ENCODE measurements around the gene COA5.
"Not testable (repeated sequence)": the region's sequence is repeated elsewhere in the genome, so short reads cannot be mapped to it uniquely, and the experiment has no call there.

Gene COA5

DNA sequence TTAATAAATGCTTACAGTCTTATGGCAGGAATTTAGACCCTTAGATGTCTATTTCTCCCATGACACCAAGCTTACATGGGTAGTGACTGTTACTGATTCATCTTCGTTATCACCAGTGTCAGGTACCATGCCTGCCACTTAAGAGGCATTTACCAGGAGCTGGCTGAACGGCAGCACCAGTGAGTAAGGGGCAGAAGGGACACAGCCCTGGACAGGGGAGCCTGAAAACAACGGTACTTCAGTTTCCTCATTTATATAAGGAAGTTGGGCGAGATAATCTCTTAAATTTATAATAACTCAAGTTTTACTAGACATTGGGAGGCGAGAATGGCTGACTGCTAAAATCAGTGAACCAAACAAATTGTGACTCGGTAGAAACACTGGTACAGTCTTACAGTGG lies 1.2 kb downstream of the COA5 start:
- DNase-seq (ENCODE audit: low read depth in 1 of 2, low spot score in 1 of 2) = no peak

GRCh38 chr2:98606431-98606830 lies 1.9 kb downstream of the COA5 start:
- no peak for DNase-seq (ENCODE audit: low read depth in 1 of 2, low spot score in 1 of 2)

GRCh38 chr2:98605076-98605475 lies 3.2 kb downstream of the COA5 start:
- DNase-seq (ENCODE audit: low read depth in 1 of 2, low spot score in 1 of 2) = no peak

DNA sequence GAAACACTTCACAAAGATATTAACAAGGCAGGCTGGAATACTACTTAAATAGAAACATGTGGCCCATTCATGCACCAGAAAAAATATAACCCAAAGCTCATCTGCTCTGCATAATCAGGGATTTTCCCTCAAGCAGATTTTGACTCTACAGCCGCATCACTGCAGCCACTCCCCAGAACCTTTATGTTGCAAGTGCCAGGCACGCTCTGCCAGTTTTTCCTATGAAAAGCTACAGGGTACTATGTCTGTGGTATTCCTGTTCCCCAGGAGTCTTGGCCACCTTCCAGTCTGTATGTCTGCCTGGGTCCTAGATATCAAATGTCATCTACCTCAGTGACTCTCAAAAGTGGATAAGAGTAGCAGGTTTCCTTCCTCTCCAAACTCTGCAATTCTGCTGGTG lies 3.8 kb downstream of the COA5 start:
- DNase-seq (ENCODE audit: low read depth in 1 of 2, low spot score in 1 of 2) = no peak

GRCh38 chr2:98601532-98602132 lies 6.7 kb downstream of the COA5 start:
- no peak for DNase-seq (ENCODE audit: low read depth in 1 of 2, low spot score in 1 of 2)

DNA sequence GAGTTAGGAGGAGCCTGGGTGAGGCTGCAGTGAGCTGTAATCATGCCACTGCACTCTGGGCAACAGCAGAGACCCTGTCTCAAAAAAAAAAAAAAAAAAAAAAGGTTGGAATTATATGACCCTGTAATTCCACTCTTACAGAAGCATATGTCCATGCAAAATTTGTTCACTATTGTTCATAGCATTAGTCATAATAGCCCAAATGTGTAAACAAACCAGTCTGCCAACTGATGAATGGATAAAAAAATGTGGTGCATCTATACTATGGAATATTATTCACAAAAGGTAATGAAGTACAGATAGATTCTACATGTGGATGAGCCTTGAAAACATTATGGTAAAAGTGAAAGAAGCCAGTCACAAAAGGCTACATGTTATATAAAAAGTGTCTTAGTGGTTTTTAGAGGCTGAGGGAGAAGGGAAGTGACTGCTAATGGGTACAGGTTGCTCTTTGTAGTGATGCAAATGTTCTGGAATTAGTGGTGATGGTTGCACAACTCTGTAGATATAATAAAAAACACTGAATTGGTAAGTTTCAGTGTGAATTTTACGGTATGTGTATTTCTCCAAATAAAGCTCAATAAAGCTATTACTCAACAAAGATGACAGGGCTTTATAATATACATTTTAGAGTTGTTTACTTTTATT lies 9.4 kb downstream of the COA5 start:
- no peak for DNase-seq (ENCODE audit: low read depth in 1 of 2, low spot score in 1 of 2)

GRCh38 chr2:98594665-98595064 lies 13.6 kb downstream of the COA5 start:
- not testable (repeated sequence) for DNase-seq (ENCODE audit: low read depth in 1 of 2, low spot score in 1 of 2)

DNA sequence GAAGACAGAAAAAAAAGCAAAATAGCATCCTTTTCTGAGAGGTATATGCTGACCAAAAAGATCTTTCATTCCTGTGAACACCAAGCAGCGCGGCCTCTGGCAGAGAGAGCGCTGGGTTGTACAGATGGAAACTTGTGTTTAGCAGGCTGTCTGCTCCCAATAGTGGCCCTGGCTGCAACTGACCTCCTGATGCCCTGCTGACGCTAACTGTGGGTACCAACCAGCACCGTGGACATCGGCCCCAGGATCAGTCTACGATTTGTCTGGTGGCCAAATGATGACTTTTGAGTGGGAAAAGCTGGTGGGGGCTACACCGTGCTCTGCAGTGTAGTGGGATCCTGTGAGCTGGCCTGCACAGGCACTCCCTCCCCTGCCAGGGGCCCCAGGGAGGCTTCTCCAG lies 15.7 kb downstream of the COA5 start:
- no peak for DNase-seq (ENCODE audit: low read depth in 1 of 2, low spot score in 1 of 2)

- DNase-seq (ENCODE audit: low read depth in 1 of 2, low spot score in 1 of 2) = no peak
Measured at GRCh38 chr2:98589489-98589888, 18.8 kb downstream of the COA5 start.

DNA sequence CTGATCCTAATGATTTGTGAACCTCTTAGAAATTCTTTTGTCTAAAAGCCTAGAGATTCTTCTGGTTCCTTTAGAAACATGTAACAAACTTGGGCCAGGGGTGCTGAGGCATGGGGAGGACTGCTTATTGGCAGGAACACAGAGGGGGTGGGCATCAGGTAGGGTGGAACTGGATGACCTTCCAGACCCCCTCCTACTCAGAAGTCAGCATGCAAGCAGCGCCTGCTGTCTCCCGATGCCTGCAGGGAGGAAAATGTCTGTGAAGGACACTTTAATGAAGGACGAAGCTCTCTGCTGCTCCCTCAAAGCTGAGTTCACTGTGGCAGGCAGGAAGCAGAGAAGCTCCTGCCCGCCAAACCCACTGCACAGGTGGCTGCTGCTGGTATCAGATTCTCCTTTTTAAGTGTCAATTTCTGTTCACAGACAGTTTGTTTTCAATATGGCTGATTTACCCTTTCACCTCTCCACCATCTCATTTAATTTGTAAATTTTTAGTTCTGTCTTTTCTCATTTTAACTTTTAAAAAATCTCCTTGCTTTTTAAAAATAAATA lies 19.4 kb downstream of the COA5 start:
- DNase-seq (ENCODE audit: low read depth in 1 of 2, low spot score in 1 of 2) = no peak

DNA sequence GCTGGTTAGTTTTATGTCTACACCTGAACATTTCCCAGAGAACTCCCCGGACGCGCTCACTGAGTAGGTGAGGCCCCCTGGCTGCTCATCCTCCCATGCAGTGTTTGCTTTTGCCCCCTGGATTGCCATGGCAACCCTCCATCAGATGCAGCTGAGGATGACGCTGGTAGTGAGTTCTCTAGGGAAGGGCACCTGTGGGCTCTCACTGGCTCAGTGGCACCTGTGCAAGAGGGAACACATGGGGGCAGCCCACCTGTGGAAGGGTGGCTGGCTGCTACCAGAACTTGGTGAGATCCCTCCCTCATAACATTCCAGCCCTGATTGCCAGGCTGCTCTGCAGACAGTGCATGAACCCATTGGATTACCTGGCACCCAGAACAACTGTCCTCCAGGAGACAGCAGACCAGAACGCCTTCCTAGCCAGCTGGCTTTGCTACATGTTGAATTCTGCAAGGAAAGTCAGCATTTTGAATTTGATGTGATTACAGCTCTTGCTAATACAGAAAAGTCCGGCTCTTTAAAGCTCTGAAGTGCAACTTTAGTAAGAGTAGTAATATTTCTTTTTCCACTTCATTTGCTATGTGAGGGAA lies 21.7 kb downstream of the COA5 start:
- DNase-seq (ENCODE audit: low read depth in 1 of 2, low spot score in 1 of 2) = no peak

DNA sequence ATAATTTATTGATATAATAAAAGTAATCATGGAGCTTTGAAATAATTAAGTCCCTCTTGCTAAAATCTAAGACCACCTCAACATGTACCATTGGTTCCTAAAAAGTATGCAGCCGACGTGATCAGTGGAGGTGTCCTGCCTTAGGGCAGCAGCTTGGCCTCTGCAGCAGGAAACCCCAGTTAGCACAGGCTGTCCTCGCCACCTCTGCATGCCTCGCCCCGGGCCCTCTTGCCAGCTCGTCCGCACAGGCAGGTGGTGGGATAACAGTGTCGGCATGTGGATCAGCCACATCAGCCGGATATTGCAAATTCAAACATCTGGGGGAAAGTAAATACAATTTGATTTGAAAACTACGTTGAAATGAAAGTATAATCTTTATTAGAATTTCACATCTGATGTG lies 22.9 kb downstream of the COA5 start:
- DNase-seq (ENCODE audit: low read depth in 1 of 2, low spot score in 1 of 2) = no peak

GRCh38 chr2:98583816-98584618 lies 24.3 kb downstream of the COA5 start:
- DNase-seq (ENCODE audit: low read depth in 1 of 2, low spot score in 1 of 2) = no peak

DNA sequence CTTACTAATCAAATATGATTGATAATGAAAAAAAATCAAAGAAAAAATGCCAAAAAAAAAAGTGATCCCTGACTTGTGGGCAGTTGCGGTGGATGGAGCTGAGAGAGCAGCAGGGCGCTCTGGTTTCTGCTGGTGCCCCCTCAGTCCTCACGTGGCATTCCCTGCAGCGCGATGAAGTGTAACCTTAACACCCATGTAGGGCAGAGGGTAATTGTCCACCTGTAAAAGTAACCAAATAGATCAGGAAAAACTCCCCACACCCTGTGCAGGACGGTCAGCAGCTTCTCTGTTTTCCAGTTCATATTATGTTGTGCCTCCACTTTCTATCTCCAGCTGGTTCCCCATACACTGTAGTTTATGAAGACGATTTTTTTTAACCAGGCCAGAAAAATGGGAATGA lies 25.0 kb downstream of the COA5 start:
- no peak for DNase-seq (ENCODE audit: low read depth in 1 of 2, low spot score in 1 of 2)

DNA sequence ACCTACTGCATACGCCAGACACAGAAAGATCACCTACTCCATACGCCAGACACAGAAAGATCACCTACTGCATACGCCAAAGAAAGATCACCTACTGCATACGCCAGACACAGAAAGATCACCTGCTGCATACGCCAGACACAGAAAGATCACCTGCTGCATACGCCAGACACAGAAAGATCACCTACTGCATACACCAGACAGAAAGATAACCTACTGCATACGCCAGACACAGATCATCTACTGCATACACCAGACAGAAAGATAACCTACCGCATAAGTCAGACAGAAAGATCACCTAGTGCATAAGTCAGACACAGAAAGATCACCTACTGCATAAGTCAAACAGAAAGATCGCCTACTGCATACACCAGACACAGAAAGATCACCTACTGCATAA lies 25.8 kb downstream of the COA5 start:
- no peak for DNase-seq (ENCODE audit: low read depth in 1 of 2, low spot score in 1 of 2)

GRCh38 chr2:98580656-98581284 lies 27.5 kb downstream of the COA5 start:
- no peak for DNase-seq (ENCODE audit: low read depth in 1 of 2, low spot score in 1 of 2)

- no peak for DNase-seq (ENCODE audit: low read depth in 1 of 2, low spot score in 1 of 2)
Measured at GRCh38 chr2:98579926-98580325, 28.4 kb downstream of the COA5 start.

DNA sequence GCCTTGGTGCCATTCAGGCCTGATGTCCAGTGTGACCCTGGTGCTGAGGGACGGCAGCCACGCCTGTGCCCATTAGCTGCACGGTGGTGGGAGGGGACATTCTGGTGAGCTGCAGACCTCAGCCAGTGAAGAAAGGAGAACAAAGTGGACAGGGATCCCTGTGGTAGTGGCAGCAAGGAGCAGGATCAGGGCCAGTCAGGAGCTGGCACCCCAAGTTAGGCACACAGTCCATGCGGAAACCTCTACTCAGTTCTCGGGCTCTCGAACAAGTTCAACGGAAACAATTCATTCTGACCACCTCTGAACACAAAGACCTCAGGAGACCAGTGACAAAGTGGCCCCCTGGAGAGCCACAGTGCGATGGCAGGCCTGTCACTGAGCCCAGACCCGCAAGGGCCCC lies 30.1 kb downstream of the COA5 start:
- DNase-seq (ENCODE audit: low read depth in 1 of 2, low spot score in 1 of 2) = no peak

DNA sequence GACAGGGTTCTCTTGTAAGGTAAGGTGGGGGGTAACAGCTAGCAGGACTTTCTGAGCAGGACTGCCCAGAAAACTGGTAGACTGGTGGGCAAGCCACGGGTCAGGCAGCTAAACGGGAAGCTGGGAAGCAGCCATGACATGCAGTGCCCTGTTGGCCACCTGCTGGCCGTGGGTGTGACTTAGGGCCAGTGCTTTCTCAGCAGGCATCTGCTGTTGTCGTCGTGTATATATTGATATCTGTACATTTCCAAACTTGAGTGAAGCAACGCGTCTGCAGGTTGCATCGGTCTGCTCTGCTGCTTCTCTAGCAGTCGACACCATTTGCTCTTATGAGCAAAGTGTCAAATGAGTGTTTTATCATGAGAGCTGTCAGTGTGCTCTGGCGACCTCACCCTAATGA lies 31.0 kb downstream of the COA5 start:
- DNase-seq (ENCODE audit: low read depth in 1 of 2, low spot score in 1 of 2) = no peak

DNA sequence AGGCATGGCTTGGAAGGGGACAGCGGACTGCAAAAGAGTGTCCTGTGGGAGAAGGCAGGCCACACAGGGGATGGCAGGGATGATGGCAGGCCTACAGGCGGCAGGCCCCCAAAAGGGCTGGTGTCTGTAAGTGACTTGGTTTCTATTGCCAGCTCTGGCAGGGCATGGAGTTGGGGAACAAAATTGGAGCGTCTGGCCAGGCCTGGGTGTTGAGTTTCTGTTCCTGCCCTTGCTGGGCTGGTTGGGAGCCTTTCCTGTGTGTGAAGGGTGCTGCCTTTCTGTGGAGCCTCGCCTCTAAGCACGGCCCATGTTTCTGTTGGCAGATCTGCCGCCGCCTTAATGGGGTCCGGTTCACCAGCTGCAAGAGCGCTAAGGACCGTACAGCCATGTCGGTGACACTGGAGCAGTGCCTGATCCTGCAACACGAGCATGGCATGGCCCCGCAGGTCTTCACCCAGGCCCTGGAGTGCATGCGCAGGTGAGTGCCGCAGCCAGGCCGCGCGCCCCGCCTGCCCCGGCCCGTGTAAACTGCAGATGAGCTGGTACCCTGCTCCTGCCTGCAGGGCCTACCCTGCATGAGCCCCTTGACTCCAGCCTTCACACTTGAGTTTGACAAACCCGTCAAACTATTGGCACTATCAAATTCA lies 31.5 kb downstream of the COA5 start:
- no peak for DNase-seq (ENCODE audit: low read depth in 1 of 2, low spot score in 1 of 2)

- no peak for DNase-seq (ENCODE audit: low read depth in 1 of 2, low spot score in 1 of 2)
Measured at GRCh38 chr2:98573426-98573825, 34.9 kb downstream of the COA5 start.
